Measurements from ENCODE around the gene PNPLA2.

DNA sequence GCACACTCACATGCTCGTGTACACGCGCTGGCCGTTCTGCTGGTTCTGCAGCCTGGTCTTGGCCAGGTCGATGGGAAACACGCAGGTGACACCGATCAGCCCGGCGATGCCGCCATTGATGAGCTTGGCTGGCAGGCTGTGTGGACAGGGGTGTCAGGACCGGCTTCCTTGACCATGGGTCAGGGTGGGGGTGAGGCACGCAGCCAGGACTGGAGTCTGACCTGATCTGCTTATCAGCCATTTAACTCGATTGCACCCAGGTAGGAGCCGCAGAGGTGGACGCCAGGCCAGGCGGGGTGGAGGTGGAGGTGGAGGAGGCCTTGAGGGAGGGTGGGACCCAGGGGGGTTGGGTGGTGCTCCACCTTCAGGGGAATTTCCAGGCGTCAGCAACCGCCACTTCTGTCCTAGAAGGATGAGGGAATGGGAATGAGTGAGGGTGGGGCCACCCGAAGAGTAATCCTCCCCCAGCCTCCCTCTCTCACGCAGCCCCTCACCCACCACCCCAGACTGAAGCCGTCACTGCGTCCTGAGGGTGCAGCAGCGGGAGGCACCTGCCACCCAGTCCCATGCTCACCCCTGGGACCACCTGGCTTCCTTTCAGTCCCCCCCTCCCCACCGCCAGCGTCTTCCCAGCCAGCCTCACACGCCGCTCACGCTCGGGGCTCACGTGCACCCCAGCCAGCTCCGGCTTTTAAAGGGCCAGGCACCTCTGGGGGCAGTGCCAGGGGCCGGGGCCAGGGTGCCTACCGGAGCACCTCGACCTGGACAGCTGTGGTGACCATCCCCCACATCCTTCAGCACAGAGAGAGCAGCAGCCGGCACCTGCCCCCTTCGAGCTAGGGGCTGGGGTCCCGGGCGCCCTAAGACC lies 23.7 kb upstream of the PNPLA2 start:
- TF ChIP-seq POLR2A (IDR thresholded peaks at IDR 0.05): no peak
- TF ChIP-seq, protein P1, sequence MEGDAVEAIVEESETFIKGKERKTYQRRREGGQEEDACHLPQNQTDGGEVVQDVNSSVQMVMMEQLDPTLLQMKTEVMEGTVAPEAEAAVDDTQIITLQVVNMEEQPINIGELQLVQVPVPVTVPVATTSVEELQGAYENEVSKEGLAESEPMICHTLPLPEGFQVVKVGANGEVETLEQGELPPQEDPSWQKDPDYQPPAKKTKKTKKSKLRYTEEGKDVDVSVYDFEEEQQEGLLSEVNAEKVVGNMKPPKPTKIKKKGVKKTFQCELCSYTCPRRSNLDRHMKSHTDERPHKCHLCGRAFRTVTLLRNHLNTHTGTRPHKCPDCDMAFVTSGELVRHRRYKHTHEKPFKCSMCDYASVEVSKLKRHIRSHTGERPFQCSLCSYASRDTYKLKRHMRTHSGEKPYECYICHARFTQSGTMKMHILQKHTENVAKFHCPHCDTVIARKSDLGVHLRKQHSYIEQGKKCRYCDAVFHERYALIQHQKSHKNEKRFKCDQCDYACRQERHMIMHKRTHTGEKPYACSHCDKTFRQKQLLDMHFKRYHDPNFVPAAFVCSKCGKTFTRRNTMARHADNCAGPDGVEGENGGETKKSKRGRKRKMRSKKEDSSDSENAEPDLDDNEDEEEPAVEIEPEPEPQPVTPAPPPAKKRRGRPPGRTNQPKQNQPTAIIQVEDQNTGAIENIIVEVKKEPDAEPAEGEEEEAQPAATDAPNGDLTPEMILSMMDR (IDR thresholded peaks at IDR 0.05): no peak
